Activated CD8-positive, alpha-beta memory T cell treated with anti-CD3 and anti-CD28 coated beads for 36 hours (primary cell): ENCODE measurements around the gene OTOS. TPM values are rescaled to one million over a fixed set of nuclear protein-coding genes. Genes with fewer than 3 reads are reported as not detected.

Experiments used
- CTCF ChIA-PET: fragments of 350-600 bp; sonication (Branson Sonifier 250); formaldehyde crosslinking; loops from one replicate; lab custom pipeline; 2021; ENCODE audit warnings: antibody characterized with exemption; lab: Charles Lee
- POLR2A ChIA-PET: fragments of 350-600 bp; sonication (Branson Sonifier 250); formaldehyde crosslinking; loops from one replicate; lab custom pipeline; 2021; ENCODE audit warnings: antibody characterized with exemption; lab: Charles Lee
- total RNA-seq, 2 experiments: library from RNA; stranded (reverse); gene quantifications; one replicate each; pipeline ENCODE4 v1.2.3, GENCODE V29; 2021

OTOS gene
- total RNA-seq, 2 experiments from 2014 or later: not detected

- CTCF ChIA-PET: interaction anchor here (4.9 kb wide), 1 partner anchor 83 kb away, joined by 79 read pairs; no protein-coding TSS in a partner anchor
These were observed 1.3 kb upstream of the OTOS start for GRCh38 chr2:240141736-240142135.

GRCh38 chr2:240140920-240141319, 462 bp upstream of the OTOS start:
- CTCF ChIA-PET: interaction anchor here (1.2 kb wide), 1 partner anchor 8 kb away, joined by 4 read pairs; no protein-coding TSS in a partner anchor
- POLR2A ChIA-PET: no interaction called here

More at GRCh38 chr2:240141736-240142135, 1.3 kb upstream of the OTOS start:
- POLR2A ChIA-PET: no interaction called here

GRCh38 chr2:240139666-240140393, 628 bp downstream of the OTOS start:
- ChIA-PET POLR2A (interaction anchor here (0.6 kb wide), 1 partner anchor 114 kb away, joined by 6 read pairs; no protein-coding TSS in a partner anchor), CTCF (interaction anchor here (0.8 kb wide), 1 partner anchor 79 kb away, joined by 5 read pairs; no protein-coding TSS in a partner anchor)

GRCh38 chr2:240139011-240139441, 1.4 kb downstream of the OTOS start:
- POLR2A ChIA-PET: no interaction called here
- CTCF ChIA-PET: interaction anchor here (0.8 kb wide), 1 partner anchor 78 kb away, joined by 5 read pairs; no protein-coding TSS in a partner anchor

- POLR2A ChIA-PET: no interaction called here
- CTCF ChIA-PET: no interaction called here
These were observed 2.0 kb downstream of the OTOS start for GRCh38 chr2:240138254-240138984.

GRCh38 chr2:240137596-240138253, 2.7 kb downstream of the OTOS start:
- CTCF ChIA-PET: no interaction called here
- POLR2A ChIA-PET: no interaction called here

- CTCF ChIA-PET: no interaction called here
- POLR2A ChIA-PET: no interaction called here
These were observed 3.7 kb downstream of the OTOS start for GRCh38 chr2:240136671-240137292.

GRCh38 chr2:240136013-240136670, 4.3 kb downstream of the OTOS start, which contains the start of gene COPS9:
Gene COPS9, minus strand, starts transcription at chr2:240136305. Its CDS starts 21 bp downstream, at chr2:240136284.
- CTCF ChIA-PET: no interaction called here

GRCh38 chr2:240135706-240136012, 4.8 kb downstream of the OTOS start:
- CTCF ChIA-PET: interaction anchor here (2.1 kb wide), 1 partner anchor 8 kb away, joined by 8 read pairs; no protein-coding TSS in a partner anchor
- POLR2A ChIA-PET: no interaction called here

More at GRCh38 chr2:240136013-240136670, 4.3 kb downstream of the OTOS start, which contains the start of gene COPS9:
- POLR2A ChIA-PET: no interaction called here

GRCh38 chr2:240134956-240135520, 5.4 kb downstream of the OTOS start:
- CTCF ChIA-PET: interaction anchor here (2.1 kb wide), 1 partner anchor 9 kb away, joined by 8 read pairs; no protein-coding TSS in a partner anchor

GRCh38 chr2:240134466-240134865, 6.0 kb downstream of the OTOS start:
- ChIA-PET POLR2A (no interaction called here), CTCF (interaction anchor here (2.1 kb wide), 1 partner anchor 9 kb away, joined by 8 read pairs; no protein-coding TSS in a partner anchor)

More at GRCh38 chr2:240134956-240135520, 5.4 kb downstream of the OTOS start:
- POLR2A ChIA-PET: no interaction called here

GRCh38 chr2:240133401-240133800, 7.1 kb downstream of the OTOS start:
- POLR2A ChIA-PET: no interaction called here

GRCh38 chr2:240132651-240132980, 7.8 kb downstream of the OTOS start:
- CTCF ChIA-PET: interaction anchor here (0.9 kb wide), 1 partner anchor 8 kb away, joined by 4 read pairs; the partner anchor contains the start of gene OTOS

More at GRCh38 chr2:240133401-240133800, 7.1 kb downstream of the OTOS start:
- CTCF ChIA-PET: no interaction called here

GRCh38 chr2:240131941-240132650, 8.4 kb downstream of the OTOS start:
- CTCF ChIA-PET: interaction anchor here (0.9 kb wide), 1 partner anchor 9 kb away, joined by 4 read pairs; the partner anchor contains the start of gene OTOS

More at GRCh38 chr2:240132651-240132980, 7.8 kb downstream of the OTOS start:
- POLR2A ChIA-PET: no interaction called here

GRCh38 chr2:240131296-240131695, 9.2 kb downstream of the OTOS start:
- POLR2A ChIA-PET: no interaction called here
- CTCF ChIA-PET: no interaction called here

More at GRCh38 chr2:240131941-240132650, 8.4 kb downstream of the OTOS start:
- POLR2A ChIA-PET: no interaction called here

- POLR2A ChIA-PET: no interaction called here
- CTCF ChIA-PET: no interaction called here
These were observed 9.9 kb downstream of the OTOS start for GRCh38 chr2:240130393-240131195.
